Ascending aorta (tissue), 2 donors: ENCODE measurements around the gene RNF213. TPM values are rescaled to one million over a fixed set of nuclear protein-coding genes. Genes with fewer than 3 reads are reported as not detected.

Experiments used
- DNase-seq, 2 donors: peaks; one replicate each; pipeline ENCODE4 v3.0.0-alpha.2; 2019; ENCODE audit warnings: low spot score in 2 of 2
- H3K27ac ChIP-seq, 2 donors: fragments of 200-600 bp; sonication (generic); one replicate each; pipeline ENCODE4 v1.5.1; 2016 to 2017; ENCODE audit warnings: mild to moderate bottlenecking in 1 of 2
- H3K27me3 ChIP-seq: fragments of 200-600 bp; sonication (generic); one replicate; pipeline ENCODE4 v1.5.1; 2017
- H3K36me3 ChIP-seq, 2 donors: fragments of 200-600 bp; sonication (generic); one replicate each; pipeline ENCODE4 v1.5.1; 2016
- H3K4me1 ChIP-seq, 2 donors: fragments of 200-600 bp; sonication (generic); one replicate each; pipeline ENCODE4 v1.5.1; 2016 to 2017; ENCODE audit warnings: mild to moderate bottlenecking in 1 of 2
- H3K4me3 ChIP-seq, 2 donors: fragments of 200-600 bp; sonication (generic); one replicate each; pipeline ENCODE4 v1.5.1; 2016 to 2017; ENCODE audit warnings: mild to moderate bottlenecking in 1 of 2
- H3K9me3 ChIP-seq, 2 donors: fragments of 200-600 bp; sonication (generic); one replicate each; pipeline ENCODE4 v1.5.1; 2016
- CTCF ChIP-seq, 3 experiments: fragments of 200-600 bp in 2 of 3; fragments of 450-650 bp in 1 of 3; sonication (generic) in 2 of 3; IDR thresholded peaks; one replicate each; pipeline ENCODE4 v1.5.1; 2016 to 2019; ENCODE audit warnings: antibody characterized with exemption in 3 of 3, mild to moderate bottlenecking in 1 of 3, moderate library complexity in 1 of 3
- intact Hi-C: fragments of 100-400 bp; cut with DNase I; formaldehyde crosslinking; loops from one replicate; pipeline ENCODE4 v1.15.1; 2023
- total RNA-seq: library from RNA; depleted of rRNA; stranded (reverse); fragments of >200 nt; gene quantifications from one replicate; pipeline ENCODE4 v1.1.0, GENCODE V29; 2016

The RNF213 gene
- total RNA-seq, 1 donor from 2014 or later, result 155 TPM

- Histone ChIP-seq H3K4me1 (peaks cover 0 to 5% of the 10 kb centered on the region in 2 donors), H3K4me3 (no peak overlapping the region), H3K9me3 (no peaks in the 10 kb centered on the region), H3K36me3 (peaks cover 0 to 28% of the 10 kb centered on the region in 2 donors), H3K27me3 (no peaks in the 10 kb centered on the region), H3K27ac (no peak overlapping the region)
- intact Hi-C loops, result loop anchor here (10.0 kb wide), 1 partner anchor 440 kb away; no protein-coding TSS in a partner anchor
- no peak for TF ChIP-seq CTCF (IDR thresholded peaks at IDR 0.05)
- DNase-seq, result no peak
Measured at GRCh38 chr17:80424878-80425765, 164.5 kb downstream of the RNF213 start.

DNA sequence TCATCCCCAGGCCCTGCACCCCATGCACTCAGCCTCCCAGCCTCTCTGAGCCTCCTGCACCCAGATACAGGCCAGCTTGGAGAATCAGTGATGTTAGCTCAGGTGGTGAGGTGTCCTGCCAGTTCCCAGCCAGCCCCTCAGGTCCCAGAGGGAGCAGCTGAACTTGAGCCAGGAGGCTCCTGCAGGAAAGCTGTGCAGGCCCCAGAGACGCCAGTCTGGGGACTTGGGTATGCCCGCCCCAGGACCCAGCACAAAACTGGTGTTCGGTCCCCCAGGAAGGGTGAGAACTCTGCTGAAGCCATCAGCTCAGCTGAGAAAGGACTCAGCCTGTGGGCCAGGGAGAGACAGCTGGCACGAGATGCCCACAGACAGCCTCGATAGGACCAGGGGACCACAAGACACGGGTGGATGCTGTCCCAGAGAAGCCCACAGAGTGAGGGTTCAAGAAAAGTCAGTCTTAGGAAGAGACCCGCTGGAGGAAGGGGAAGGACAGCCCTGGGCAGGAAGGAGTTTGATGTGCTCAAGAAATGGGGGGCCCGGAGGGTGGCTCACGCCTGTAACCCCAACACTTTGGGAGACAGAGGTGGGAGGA is 165.3 kb downstream of the RNF213 start:
- no peak for DNase-seq
- TF ChIP-seq CTCF (IDR thresholded peaks at IDR 0.05), result no peak
- Histone ChIP-seq H3K4me1 (peaks cover 0 to 5% of the 10 kb centered on the region in 2 donors), H3K27me3 (no peaks in the 10 kb centered on the region), H3K9me3 (no peaks in the 10 kb centered on the region), H3K27ac (no peak overlapping the region), H3K4me3 (no peak overlapping the region), H3K36me3 (peaks cover 0 to 31% of the 10 kb centered on the region in 2 donors)
- intact Hi-C loops, result loop anchor here (2.0 to 10.0 kb wide), 2 partner anchors 439 to 555 kb away; no protein-coding TSS in a partner anchor

DNA sequence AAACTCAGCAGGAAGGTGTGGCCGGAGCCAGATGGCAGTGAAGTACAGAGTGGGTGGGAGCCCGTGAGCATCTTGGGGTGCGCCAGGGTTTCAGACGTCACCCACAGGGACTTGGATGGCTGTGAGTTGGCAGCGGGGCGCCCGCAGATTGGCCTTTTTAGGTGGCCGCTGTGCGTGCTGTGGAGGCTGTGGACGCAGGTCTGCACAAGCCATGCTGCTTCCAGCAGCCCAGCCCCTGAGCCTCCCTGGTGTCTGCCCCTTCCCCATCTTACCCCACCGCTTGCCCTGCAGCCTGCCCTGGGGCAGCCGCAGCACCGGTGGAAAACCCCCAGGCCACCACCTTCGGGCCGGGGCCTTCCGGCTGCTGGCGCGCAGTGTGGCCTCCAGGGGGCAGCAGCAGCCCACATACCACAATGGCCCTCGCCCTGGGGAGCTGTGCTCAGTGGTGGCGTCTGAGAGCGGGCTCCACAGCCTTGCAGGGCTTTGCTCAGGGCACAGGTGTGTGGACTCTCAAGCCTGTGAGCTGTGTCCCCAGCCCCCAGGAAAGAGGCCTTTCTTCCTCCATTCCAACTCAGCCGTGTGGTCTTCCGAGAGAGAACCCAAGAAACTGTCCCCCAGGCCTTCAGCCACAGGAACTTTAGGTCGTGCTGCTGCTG is 166.1 kb downstream of the RNF213 start:
- H3K9me3 ChIP-seq, result no peaks in the 10 kb centered on the region
- peaks cover 0 to 31% of the 10 kb centered on the region in 2 donors for H3K36me3 ChIP-seq
- H3K27me3 ChIP-seq, result no peaks in the 10 kb centered on the region
- no peak overlapping the region for H3K27ac ChIP-seq
- TF ChIP-seq CTCF (IDR thresholded peaks at IDR 0.05), result peak; percentile 93 to 96 (median 96)
- H3K4me3 ChIP-seq, result no peak overlapping the region
- peaks cover 0 to 5% of the 10 kb centered on the region in 2 donors for H3K4me1 ChIP-seq
- intact Hi-C loops, result loop anchor here (1.0 to 10.0 kb wide), 4 partner anchors 149 to 675 kb away; no protein-coding TSS in a partner anchor
- peak in 1 of 2 donors; percentile 75 for DNase-seq

GRCh38 chr17:80427366-80428282 is 167.0 kb downstream of the RNF213 start:
- H3K27ac ChIP-seq, result no peak overlapping the region

More at GRCh38 chr17:80427366-80428282, 167.0 kb downstream of the RNF213 start:
- Histone ChIP-seq H3K4me1 (peaks cover 0 to 5% of the 10 kb centered on the region in 2 donors), H3K9me3 (no peaks in the 10 kb centered on the region), H3K4me3 (no peak overlapping the region), H3K27me3 (no peaks in the 10 kb centered on the region), H3K36me3 (peaks cover 0 to 31% of the 10 kb centered on the region in 2 donors)
- intact Hi-C loops, result loop anchor here (1.0 to 10.0 kb wide), 4 partner anchors 148 to 674 kb away; no protein-coding TSS in a partner anchor
- TF ChIP-seq CTCF (IDR thresholded peaks at IDR 0.05), result no peak
- DNase-seq, result no peak
